ENCODE results near the gene PRSS27. TPM values are rescaled to one million over a fixed set of nuclear protein-coding genes. Genes with fewer than 3 reads are reported as not detected.
A peak's percentile ranks its signal among the peaks of the same experiment; 100 is the strongest.

The PRSS27 gene
- total RNA-seq, 4 donors from 2014 or later: 1.3 to 4.2 (median 2.4) TPM

DNA sequence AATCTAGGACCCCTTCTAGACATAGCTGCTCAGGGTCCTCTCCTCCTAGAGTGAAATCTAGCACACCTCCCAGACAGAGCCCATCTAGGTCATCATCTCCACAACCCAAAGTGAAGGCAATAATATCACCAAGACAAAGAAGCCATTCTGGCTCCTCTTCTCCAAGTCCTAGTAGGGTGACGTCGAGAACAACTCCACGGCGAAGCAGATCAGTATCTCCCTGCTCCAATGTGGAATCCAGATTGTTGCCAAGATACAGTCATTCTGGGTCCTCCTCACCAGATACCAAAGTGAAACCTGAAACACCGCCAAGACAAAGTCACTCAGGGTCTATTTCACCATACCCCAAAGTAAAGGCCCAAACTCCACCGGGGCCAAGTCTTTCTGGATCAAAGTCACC is 43.1 kb upstream of the PRSS27 start:
- Histone ChIP-seq H3K4me3 (no peak overlapping the region), H3K4me1 (peaks cover 0 to 39% (median 4%) of the 10 kb centered on the region in 4 donors), H3K36me3 (peaks cover 16 to 100% (median 61%) of the 10 kb centered on the region in 3 donors), H3K27ac (no peak overlapping the region), H3K9me3 (no peaks in the 10 kb centered on the region), H3K27me3 (no peaks in the 10 kb centered on the region)
- TF ChIP-seq, protein P1, sequence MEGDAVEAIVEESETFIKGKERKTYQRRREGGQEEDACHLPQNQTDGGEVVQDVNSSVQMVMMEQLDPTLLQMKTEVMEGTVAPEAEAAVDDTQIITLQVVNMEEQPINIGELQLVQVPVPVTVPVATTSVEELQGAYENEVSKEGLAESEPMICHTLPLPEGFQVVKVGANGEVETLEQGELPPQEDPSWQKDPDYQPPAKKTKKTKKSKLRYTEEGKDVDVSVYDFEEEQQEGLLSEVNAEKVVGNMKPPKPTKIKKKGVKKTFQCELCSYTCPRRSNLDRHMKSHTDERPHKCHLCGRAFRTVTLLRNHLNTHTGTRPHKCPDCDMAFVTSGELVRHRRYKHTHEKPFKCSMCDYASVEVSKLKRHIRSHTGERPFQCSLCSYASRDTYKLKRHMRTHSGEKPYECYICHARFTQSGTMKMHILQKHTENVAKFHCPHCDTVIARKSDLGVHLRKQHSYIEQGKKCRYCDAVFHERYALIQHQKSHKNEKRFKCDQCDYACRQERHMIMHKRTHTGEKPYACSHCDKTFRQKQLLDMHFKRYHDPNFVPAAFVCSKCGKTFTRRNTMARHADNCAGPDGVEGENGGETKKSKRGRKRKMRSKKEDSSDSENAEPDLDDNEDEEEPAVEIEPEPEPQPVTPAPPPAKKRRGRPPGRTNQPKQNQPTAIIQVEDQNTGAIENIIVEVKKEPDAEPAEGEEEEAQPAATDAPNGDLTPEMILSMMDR (IDR thresholded peaks at IDR 0.05): no peak
- DNase-seq (ENCODE audit: low spot score in 2 of 2): no peak
- WGBS, 2 donors: 98 to 100% methylated on average over 6 of the region's 6 CpGs

DNA sequence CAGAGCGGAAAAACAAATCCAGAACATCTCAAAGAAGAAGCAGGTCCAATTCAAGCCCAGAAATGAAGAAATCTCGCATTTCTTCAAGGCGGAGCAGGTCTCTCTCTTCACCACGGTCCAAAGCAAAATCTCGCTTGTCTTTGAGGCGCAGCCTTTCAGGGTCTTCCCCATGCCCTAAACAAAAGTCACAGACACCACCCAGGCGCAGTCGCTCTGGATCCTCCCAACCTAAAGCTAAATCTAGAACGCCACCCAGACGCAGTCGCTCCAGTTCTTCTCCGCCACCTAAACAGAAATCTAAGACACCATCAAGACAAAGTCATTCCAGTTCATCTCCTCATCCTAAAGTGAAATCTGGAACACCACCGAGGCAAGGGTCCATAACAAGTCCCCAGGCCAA is 42.7 kb upstream of the PRSS27 start:
- H3K36me3 ChIP-seq: peaks cover 16 to 100% (median 57%) of the 10 kb centered on the region in 3 donors
- no peaks in the 10 kb centered on the region for H3K9me3 ChIP-seq
- DNase-seq (ENCODE audit: low spot score in 2 of 2): no peak
- H3K4me1 ChIP-seq: peaks cover 0 to 39% (median 3%) of the 10 kb centered on the region in 4 donors
- TF ChIP-seq, protein P1 (IDR thresholded peaks at IDR 0.05): no peak
- TF ChIP-seq EP300 (IDR thresholded peaks at IDR 0.05) (no peak), POLR2A (IDR thresholded peaks at IDR 0.05) (no peak)
- H3K27me3 ChIP-seq: no peaks in the 10 kb centered on the region
- no peak overlapping the region for H3K4me3 ChIP-seq
- WGBS, 2 donors: 96 to 98% methylated on average over 13 of the region's 13 CpGs
- H3K27ac ChIP-seq: no peak overlapping the region

DNA sequence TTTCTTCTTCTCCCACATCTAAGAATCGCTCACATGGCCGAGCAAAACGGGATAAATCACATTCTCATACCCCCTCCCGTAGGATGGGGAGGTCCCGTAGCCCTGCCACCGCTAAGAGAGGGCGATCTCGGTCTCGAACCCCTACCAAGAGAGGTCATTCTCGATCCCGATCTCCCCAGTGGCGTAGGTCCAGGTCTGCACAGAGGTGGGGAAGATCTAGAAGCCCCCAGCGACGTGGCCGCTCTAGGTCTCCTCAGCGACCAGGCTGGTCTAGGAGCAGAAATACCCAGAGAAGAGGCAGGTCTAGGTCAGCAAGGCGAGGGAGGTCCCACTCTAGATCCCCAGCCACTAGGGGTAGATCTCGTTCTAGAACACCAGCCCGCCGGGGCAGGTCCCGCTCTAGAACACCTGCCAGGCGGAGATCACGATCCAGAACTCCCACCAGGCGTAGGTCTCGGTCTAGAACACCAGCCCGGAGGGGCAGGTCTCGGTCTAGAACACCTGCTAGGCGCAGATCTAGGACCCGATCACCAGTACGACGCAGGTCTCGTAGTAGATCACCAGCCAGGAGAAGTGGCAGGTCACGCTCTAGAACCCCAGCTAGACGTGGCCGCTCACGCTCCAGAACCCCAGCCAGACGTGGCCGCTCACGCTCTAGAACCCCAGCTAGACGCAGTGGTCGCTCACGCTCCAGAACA is 42.0 kb upstream of the PRSS27 start:
- Histone ChIP-seq H3K4me3 (no peak overlapping the region), H3K9me3 (no peaks in the 10 kb centered on the region), H3K27ac (no peak overlapping the region), H3K36me3 (peaks cover 16 to 99% (median 50%) of the 10 kb centered on the region in 3 donors), H3K4me1 (peaks cover 0 to 39% (median 4%) of the 10 kb centered on the region in 4 donors), H3K27me3 (no peaks in the 10 kb centered on the region)
- TF ChIP-seq, protein P1 (IDR thresholded peaks at IDR 0.05): no peak
- TF ChIP-seq EP300 (IDR thresholded peaks at IDR 0.05) (no peak), POLR2A (IDR thresholded peaks at IDR 0.05) (no peak)
- WGBS, 2 donors: 98% methylated on average over 37 to 41 of the region's 42 CpGs
- no peak for DNase-seq (ENCODE audit: low spot score in 2 of 2)

DNA sequence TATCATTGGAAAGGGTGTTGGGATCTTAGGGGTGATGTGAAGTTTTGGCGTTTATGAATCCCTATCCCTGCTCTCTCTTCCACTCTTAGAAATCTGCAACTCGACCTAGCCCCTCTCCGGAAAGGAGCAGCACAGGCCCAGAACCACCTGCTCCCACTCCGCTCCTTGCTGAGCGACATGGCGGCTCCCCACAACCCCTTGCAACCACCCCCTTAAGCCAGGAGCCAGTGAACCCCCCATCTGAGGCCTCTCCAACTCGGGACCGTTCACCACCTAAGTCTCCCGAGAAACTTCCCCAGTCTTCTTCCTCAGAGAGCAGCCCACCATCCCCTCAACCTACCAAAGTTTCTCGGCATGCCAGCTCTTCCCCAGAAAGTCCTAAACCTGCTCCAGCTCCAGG is 41.4 kb upstream of the PRSS27 start:
- H3K4me3 ChIP-seq: no peak overlapping the region
- no peak overlapping the region for H3K27ac ChIP-seq
- 97% methylated on average over 10 of the region's 10 CpGs for WGBS, 2 donors
- DNase-seq (ENCODE audit: low spot score in 2 of 2): no peak
- TF ChIP-seq EP300 (IDR thresholded peaks at IDR 0.05): no peak
- TF ChIP-seq, protein P1 (IDR thresholded peaks at IDR 0.05): no peak
- H3K27me3 ChIP-seq: no peaks in the 10 kb centered on the region
- no peaks in the 10 kb centered on the region for H3K9me3 ChIP-seq
- peaks cover 0 to 39% (median 7%) of the 10 kb centered on the region in 4 donors for H3K4me1 ChIP-seq
- H3K36me3 ChIP-seq: peaks cover 16 to 99% (median 50%) of the 10 kb centered on the region in 3 donors

DNA sequence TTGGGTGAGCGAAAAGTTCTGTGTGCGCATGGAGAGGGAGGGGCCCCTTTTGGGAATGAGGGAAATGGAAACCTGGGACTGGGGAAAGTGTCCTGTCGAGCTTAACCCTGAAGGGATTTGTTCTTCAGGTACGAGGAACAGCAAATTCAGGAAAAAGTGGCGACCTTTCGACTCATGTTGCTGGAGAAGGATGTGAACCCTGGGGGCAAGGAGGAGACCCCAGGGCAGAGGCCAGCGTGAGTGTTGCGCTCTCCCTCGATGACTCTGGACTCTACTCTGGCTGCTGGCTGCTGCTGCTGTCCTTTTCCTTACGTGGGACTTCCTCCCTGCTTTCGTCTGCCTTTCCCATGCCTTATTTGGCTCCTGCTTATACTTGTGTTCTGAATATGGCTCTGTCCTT is 37.3 kb upstream of the PRSS27 start:
- TF ChIP-seq, protein P1 (IDR thresholded peaks at IDR 0.05): no peak
- TF ChIP-seq POLR2A (IDR thresholded peaks at IDR 0.05): no peak
- TF ChIP-seq EP300 (IDR thresholded peaks at IDR 0.05): no peak
- Histone ChIP-seq H3K27ac (peak overlapping the region in 1 of 4 donors; percentile 16), H3K27me3 (no peaks in the 10 kb centered on the region), H3K9me3 (no peaks in the 10 kb centered on the region), H3K4me3 (no peak overlapping the region), H3K4me1 (peaks cover 0 to 66% (median 34%) of the 10 kb centered on the region in 4 donors), H3K36me3 (peaks cover 3 to 62% (median 17%) of the 10 kb centered on the region in 3 donors)
- WGBS, 2 donors: 70 to 73% methylated on average over 11 of the region's 11 CpGs
- DNase-seq (ENCODE audit: low spot score in 2 of 2): no peak
